DND-41 (cell line): Measurements from ENCODE around the gene LDB1.

ENCODE experiments used
- CTCF ChIP-seq: IDR thresholded peaks from 2 replicates; pipeline ENCODE4 v1.5.1; 2012; ENCODE audit warnings: borderline replicate concordance, low read length, moderate library complexity, mild to moderate bottlenecking; ENCODE audit not compliant: poor library complexity, severe bottlenecking; ENCODE audit errors: extremely low read depth
- EZH2 ChIP-seq: IDR thresholded peaks from 3 replicates; pipeline ENCODE4 v1.6.1; 2012; ENCODE audit warnings: borderline replicate concordance, low read depth, mild to moderate bottlenecking, moderate library complexity, low read length, inconsistent platforms; ENCODE audit not compliant: severe bottlenecking

- no peak for TF ChIP-seq CTCF
- no peak for TF ChIP-seq EZH2
Observed at GRCh38 chr10:102119417-102120141, 589 bp downstream of the LDB1 start.
